ENCODE data around the gene CEP295NL.

DNA sequence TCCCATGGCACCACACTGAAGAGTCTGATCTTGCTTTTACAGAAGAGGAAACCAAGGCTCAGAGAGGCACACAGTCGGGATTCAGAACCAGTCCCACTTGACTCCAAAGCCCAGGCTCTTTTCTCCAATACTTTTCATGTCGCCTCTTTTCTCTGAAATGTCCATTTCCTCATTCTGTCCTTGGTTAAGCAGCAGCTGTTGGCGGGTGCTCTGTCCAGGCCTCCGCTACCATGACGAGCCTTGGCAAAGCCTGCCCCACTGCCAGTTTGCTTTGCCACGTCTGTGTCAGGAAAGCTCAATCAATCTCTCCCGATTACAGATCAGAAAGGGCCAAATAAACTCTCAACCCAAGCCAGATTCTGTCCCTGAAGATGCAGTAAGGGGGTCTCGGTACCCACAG lies 9.1 kb upstream of the CEP295NL start:
- TF ChIP-seq, protein P1, sequence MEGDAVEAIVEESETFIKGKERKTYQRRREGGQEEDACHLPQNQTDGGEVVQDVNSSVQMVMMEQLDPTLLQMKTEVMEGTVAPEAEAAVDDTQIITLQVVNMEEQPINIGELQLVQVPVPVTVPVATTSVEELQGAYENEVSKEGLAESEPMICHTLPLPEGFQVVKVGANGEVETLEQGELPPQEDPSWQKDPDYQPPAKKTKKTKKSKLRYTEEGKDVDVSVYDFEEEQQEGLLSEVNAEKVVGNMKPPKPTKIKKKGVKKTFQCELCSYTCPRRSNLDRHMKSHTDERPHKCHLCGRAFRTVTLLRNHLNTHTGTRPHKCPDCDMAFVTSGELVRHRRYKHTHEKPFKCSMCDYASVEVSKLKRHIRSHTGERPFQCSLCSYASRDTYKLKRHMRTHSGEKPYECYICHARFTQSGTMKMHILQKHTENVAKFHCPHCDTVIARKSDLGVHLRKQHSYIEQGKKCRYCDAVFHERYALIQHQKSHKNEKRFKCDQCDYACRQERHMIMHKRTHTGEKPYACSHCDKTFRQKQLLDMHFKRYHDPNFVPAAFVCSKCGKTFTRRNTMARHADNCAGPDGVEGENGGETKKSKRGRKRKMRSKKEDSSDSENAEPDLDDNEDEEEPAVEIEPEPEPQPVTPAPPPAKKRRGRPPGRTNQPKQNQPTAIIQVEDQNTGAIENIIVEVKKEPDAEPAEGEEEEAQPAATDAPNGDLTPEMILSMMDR (IDR thresholded peaks at IDR 0.05): no peak
- TF ChIP-seq POLR2A (IDR thresholded peaks at IDR 0.05): no peak
